ENCODE results near the gene RFC2.

Gene RFC2

DNA sequence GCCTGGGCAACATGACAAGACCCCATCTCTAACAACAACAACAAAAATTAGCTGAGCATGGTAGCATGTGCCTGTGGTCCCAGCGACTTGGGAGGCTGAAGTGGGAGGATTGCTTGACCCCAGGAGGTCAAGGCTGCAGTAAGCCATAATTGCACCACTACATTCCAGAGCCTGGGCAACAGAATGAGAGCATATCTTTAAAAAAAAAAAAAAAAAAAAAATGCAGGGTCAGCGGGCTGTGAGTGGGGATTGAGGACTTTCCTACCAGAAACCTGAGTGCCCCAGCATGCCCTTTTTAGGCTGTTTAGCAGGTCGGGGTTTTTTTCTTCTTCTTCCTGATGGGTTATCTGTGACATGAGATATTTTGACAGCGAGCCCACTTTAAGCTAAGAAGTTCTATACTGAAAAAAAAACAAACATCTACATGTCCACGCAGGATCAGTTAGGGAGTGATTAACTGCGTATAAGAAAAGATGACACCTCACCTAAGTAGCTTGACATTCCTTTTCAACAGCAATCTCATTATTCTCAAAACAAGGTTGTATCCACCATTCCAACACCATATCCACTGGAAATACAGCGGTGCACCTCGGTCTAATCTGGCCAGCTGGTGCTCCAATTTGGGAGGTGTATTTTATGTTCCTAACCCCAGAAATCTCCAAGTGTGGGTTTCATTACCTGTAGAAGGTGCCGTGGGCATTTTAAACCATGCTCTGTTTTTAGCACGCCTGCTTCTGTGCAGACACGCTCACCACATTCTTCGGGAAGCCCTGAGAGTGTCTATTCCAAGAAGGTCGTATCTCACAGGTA lies 13.8 kb upstream of the RFC2 start:
- H3K9me3 Mint-ChIP-seq, result no peaks in the 10 kb centered on the region
- DNase-seq, result no peak
- no peak for TF ChIP-seq CTCF (IDR thresholded peaks at IDR 0.05)
- H3K4me3 Mint-ChIP-seq, result no peak overlapping the region
- peaks cover 32% of the 10 kb centered on the region for H3K4me1 Mint-ChIP-seq
- H3K27me3 Mint-ChIP-seq (ENCODE audit: low read depth, poor library complexity), result peaks cover 15% of the 10 kb centered on the region
- H3K27ac Mint-ChIP-seq, result no peak overlapping the region
- no peaks in the 10 kb centered on the region for H3K36me3 Mint-ChIP-seq (ENCODE audit: low read depth)

- no peak for TF ChIP-seq CTCF (IDR thresholded peaks at IDR 0.05)
- H3K36me3 Mint-ChIP-seq (ENCODE audit: low read depth), result no peaks in the 10 kb centered on the region
- H3K9me3 Mint-ChIP-seq, result no peaks in the 10 kb centered on the region
- H3K4me1 Mint-ChIP-seq, result peaks cover 22% of the 10 kb centered on the region
- peaks cover 15% of the 10 kb centered on the region for H3K27me3 Mint-ChIP-seq (ENCODE audit: low read depth, poor library complexity)
- no peak for DNase-seq
- H3K27ac Mint-ChIP-seq, result no peak overlapping the region
- H3K4me3 Mint-ChIP-seq, result no peak overlapping the region
These were observed 12.2 kb upstream of the RFC2 start for GRCh38 chr7:74266191-74266963.

GRCh38 chr7:74263399-74264120 lies 9.4 kb upstream of the RFC2 start:
- DNase-seq, result no peak
- H3K27me3 Mint-ChIP-seq (ENCODE audit: low read depth, poor library complexity), result peaks cover 9% of the 10 kb centered on the region
- no peak overlapping the region for H3K27ac Mint-ChIP-seq
- no peaks in the 10 kb centered on the region for H3K36me3 Mint-ChIP-seq (ENCODE audit: low read depth)
- no peak for TF ChIP-seq CTCF (IDR thresholded peaks at IDR 0.05)
- H3K9me3 Mint-ChIP-seq, result no peaks in the 10 kb centered on the region
- no peak overlapping the region for H3K4me3 Mint-ChIP-seq
- H3K4me1 Mint-ChIP-seq, result peaks cover 26% of the 10 kb centered on the region

- H3K9me3 Mint-ChIP-seq, result no peaks in the 10 kb centered on the region
- no peak for TF ChIP-seq CTCF (IDR thresholded peaks at IDR 0.05)
- no peaks in the 10 kb centered on the region for H3K36me3 Mint-ChIP-seq (ENCODE audit: low read depth)
- DNase-seq, result no peak
- H3K4me1 Mint-ChIP-seq, result peaks cover 21% of the 10 kb centered on the region
- H3K27me3 Mint-ChIP-seq (ENCODE audit: low read depth, poor library complexity), result peaks cover 3% of the 10 kb centered on the region
- no peak overlapping the region for H3K27ac Mint-ChIP-seq
- no peak overlapping the region for H3K4me3 Mint-ChIP-seq
These were observed 8.6 kb upstream of the RFC2 start for GRCh38 chr7:74262639-74263398.

DNA sequence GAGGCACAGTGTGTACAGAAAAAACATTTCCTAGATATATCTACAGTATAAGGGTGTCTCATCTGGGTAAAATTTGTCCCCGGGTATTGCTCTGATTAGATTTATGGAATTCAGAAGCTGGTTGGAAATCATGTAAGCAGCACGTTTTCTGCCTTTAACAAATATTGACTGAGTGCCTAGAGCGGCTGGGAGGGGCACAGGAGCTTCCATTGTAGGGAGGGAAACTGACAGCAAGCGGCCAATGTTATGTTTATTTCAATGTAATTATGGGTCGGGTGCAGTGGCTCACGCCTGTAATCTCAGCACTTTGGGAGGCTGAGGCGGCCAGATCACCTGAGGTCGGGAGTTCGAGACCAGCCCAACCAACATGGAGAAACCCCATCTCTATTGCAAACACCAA lies 4.4 kb upstream of the RFC2 start:
- no peak for DNase-seq
- Mint-ChIP-seq H3K4me3 (no peak overlapping the region), H3K27ac (no peak overlapping the region), H3K9me3 (no peaks in the 10 kb centered on the region), H3K36me3 (ENCODE audit: low read depth) (peaks cover 5% of the 10 kb centered on the region), H3K4me1 (peaks cover 39% of the 10 kb centered on the region), H3K27me3 (ENCODE audit: low read depth, poor library complexity) (no peaks in the 10 kb centered on the region)
- no peak for TF ChIP-seq CTCF (IDR thresholded peaks at IDR 0.05)

Data from nephron progenitor cell (in vitro differentiated cells).